Neural cell (in vitro differentiated cells): Measurements from ENCODE around the gene AEBP1. TPM values are rescaled to one million over a fixed set of nuclear protein-coding genes. Genes with fewer than 3 reads are reported as not detected.

Experiments
- H2AFZ ChIP-seq: fragments of 200-600, 300-800 bp; sonication (generic), shearing (Covaris generic); 2 replicates; pipeline ENCODE4 v1.6.0; 2014; ENCODE audit warnings: low read depth, mild to moderate bottlenecking, antibody characterized with exemption, low read length, moderate library complexity
- H3F3A ChIP-seq: fragments of 200-600 bp; shearing (Covaris generic); 2 replicates; pipeline ENCODE4 v1.6.1; 2016; ENCODE audit warnings: mild to moderate bottlenecking, moderate library complexity, mixed read lengths, antibody characterized with exemption, low read length; ENCODE audit not compliant: insufficient read depth, poor library complexity, severe bottlenecking
- H3K27ac ChIP-seq: fragments of 200-600, 300-800 bp; sonication (generic), shearing (Covaris generic); 2 replicates; pipeline ENCODE4 v1.5.1; 2014; ENCODE audit warnings: mild to moderate bottlenecking, low read length, moderate library complexity
- H3K27me3 ChIP-seq: fragments of 300-800, 200-600 bp; sonication (generic), shearing (Covaris generic); 2 replicates; pipeline ENCODE4 v1.6.0; 2014; ENCODE audit warnings: mild to moderate bottlenecking, low read depth, low read length, moderate library complexity; ENCODE audit not compliant: insufficient read depth
- H3K36me3 ChIP-seq: fragments of 300-800, 200-600 bp; sonication (generic), shearing (Covaris generic); 2 replicates; pipeline ENCODE4 v1.5.1; 2014; ENCODE audit warnings: mild to moderate bottlenecking, antibody characterized with exemption, low read length, moderate library complexity; ENCODE audit not compliant: insufficient read depth
- H3K4me2 ChIP-seq: fragments of 300-800, 200-600 bp; sonication (generic), shearing (Covaris generic); 2 replicates; pipeline ENCODE4 v1.6.0; 2014; ENCODE audit warnings: mild to moderate bottlenecking, low read length
- H3K4me3 ChIP-seq: fragments of 300-800, 200-600 bp; sonication (generic), shearing (Covaris generic); 2 replicates; pipeline ENCODE4 v1.5.1; 2014; ENCODE audit warnings: mild to moderate bottlenecking, low read length, moderate library complexity
- H3K79me2 ChIP-seq: fragments of 200-600 bp; shearing (Covaris generic); replicated peaks from 2 replicates; pipeline ENCODE4 v1.6.0; 2014; ENCODE audit warnings: mild to moderate bottlenecking, low read length, moderate library complexity; ENCODE audit not compliant: insufficient read depth
- H3K9ac ChIP-seq: fragments of 300-800, 200-600 bp; sonication (generic), shearing (Covaris generic); 2 replicates; pipeline ENCODE4 v1.6.1; 2016; ENCODE audit warnings: mild to moderate bottlenecking, low read length, mixed read lengths
- H3K9me2 ChIP-seq: fragments of 200-600 bp; shearing (Covaris generic); 2 replicates; pipeline ENCODE4 v1.6.1; 2016; ENCODE audit warnings: mild to moderate bottlenecking, low read length, mixed read lengths; ENCODE audit not compliant: insufficient read depth
- H3K9me3 ChIP-seq: fragments of 200-600, 300-800 bp; sonication (generic), shearing (Covaris generic); 2 replicates; pipeline ENCODE4 v1.6.1; 2016; ENCODE audit warnings: mild to moderate bottlenecking, mixed run types, low read length, moderate library complexity, mixed read lengths
- H4K20me1 ChIP-seq: fragments of 200-600 bp; shearing (Covaris generic); 2 replicates; pipeline ENCODE4 v1.6.1; 2016; ENCODE audit warnings: mild to moderate bottlenecking, mixed run types; ENCODE audit not compliant: insufficient read depth
- CTCF ChIP-seq: fragments of 450-650 bp; IDR thresholded peaks from 2 replicates; pipeline ENCODE4 v1.5.1; 2014; ENCODE audit warnings: antibody characterized with exemption, mild to moderate bottlenecking, moderate library complexity; ENCODE audit not compliant: poor library complexity, severe bottlenecking
- EP300 ChIP-seq: fragments of 450-650 bp; conservative IDR thresholded peaks from 2 replicates; pipeline ENCODE4 v1.6.1; 2014; ENCODE audit warnings: antibody characterized with exemption, mild to moderate bottlenecking, moderate library complexity; ENCODE audit not compliant: poor library complexity, severe bottlenecking
- EZH2 ChIP-seq: fragments of 200-600, 300-800 bp; shearing (Covaris generic), sonication (generic); IDR thresholded peaks from 2 replicates; pipeline ENCODE4 v1.6.1; 2014; ENCODE audit warnings: antibody characterized with exemption, low read length, borderline replicate concordance, mild to moderate bottlenecking; ENCODE audit not compliant: insufficient read depth, poor library complexity, severe bottlenecking
- MXI1 ChIP-seq: fragments of 450-650 bp; conservative IDR thresholded peaks from 2 replicates; pipeline ENCODE4 v1.6.1; 2014; ENCODE audit warnings: antibody characterized with exemption, mild to moderate bottlenecking; ENCODE audit not compliant: poor library complexity, severe bottlenecking
- POLR2AphosphoS5 ChIP-seq: IDR thresholded peaks from 2 replicates; pipeline ENCODE4 v1.6.1; 2012
- RAD21 ChIP-seq: fragments of 450-650 bp; conservative IDR thresholded peaks from 2 replicates; pipeline ENCODE4 v1.6.1; 2014; ENCODE audit warnings: antibody characterized with exemption, mild to moderate bottlenecking, moderate library complexity
- REST ChIP-seq: IDR thresholded peaks from 2 replicates; pipeline ENCODE4 v1.6.1; 2012; ENCODE audit warnings: borderline replicate concordance
- SMC3 ChIP-seq: fragments of 450-650 bp; conservative IDR thresholded peaks from 2 replicates; pipeline ENCODE4 v1.6.1; 2014; ENCODE audit warnings: antibody characterized with exemption, mild to moderate bottlenecking, moderate library complexity; ENCODE audit not compliant: poor library complexity
- TAF1 ChIP-seq: IDR thresholded peaks from 2 replicates; pipeline ENCODE4 v1.6.1; 2012; ENCODE audit warnings: low read depth
- polyA plus RNA-seq: library from polyadenylated mRNA; depleted of rRNA; stranded (reverse); fragments of >200 nt; gene quantifications from 2 replicates; pipeline ENCODE4 v1.2.3, GENCODE V29; 2014

Gene AEBP1
- polyA plus RNA-seq, 1 donor from 2014 or later: 0.30 TPM

DNA sequence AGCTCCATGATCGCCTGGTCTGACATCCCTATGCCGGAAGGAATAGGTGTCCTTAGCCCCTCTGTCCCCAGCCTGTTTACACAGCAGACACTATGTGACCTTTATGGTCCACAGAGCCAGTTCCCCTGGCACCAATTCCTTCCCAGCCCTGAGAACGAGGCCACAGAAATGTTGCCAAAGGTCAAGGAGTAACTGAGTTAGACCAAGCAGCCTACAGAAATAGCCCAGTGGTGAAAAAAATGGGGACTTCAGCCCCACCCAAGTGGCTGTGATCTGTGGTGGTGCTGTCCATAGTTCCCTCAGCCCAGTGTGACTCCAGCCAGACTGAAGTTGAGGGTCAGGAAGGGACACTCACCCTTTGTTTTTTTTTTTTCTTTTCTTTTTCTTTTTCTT is 41.2 kb upstream of the AEBP1 start:
- TF ChIP-seq POLR2AphosphoS5 (no peak), REST (no peak), SMC3 (no peak), EZH2 (no peak), EP300 (no peak), TAF1 (no peak), MXI1 (no peak), CTCF (no peak), RAD21 (no peak)
- H2AFZ ChIP-seq: no peak overlapping the region
- H3K27me3 ChIP-seq: no peaks in the 10 kb centered on the region
- H4K20me1 ChIP-seq: no peaks in the 10 kb centered on the region
- H3K9ac ChIP-seq: no peak overlapping the region
- H3K36me3 ChIP-seq: no peaks in the 10 kb centered on the region
- H3F3A ChIP-seq: no peaks in the 10 kb centered on the region
- H3K9me3 ChIP-seq: no peaks in the 10 kb centered on the region
- H3K4me2 ChIP-seq: no peak overlapping the region
- no peak overlapping the region for H3K4me3 ChIP-seq
- no peaks in the 10 kb centered on the region for H3K79me2 ChIP-seq
- no peaks in the 10 kb centered on the region for H3K9me2 ChIP-seq
- H3K27ac ChIP-seq: no peak overlapping the region

GRCh38 chr7:44063547-44063893 is 40.6 kb upstream of the AEBP1 start:
- no peak overlapping the region for H3K9ac ChIP-seq
- no peaks in the 10 kb centered on the region for H3K9me3 ChIP-seq
- H3K27ac ChIP-seq: no peak overlapping the region
- H2AFZ ChIP-seq: no peak overlapping the region
- H4K20me1 ChIP-seq: no peaks in the 10 kb centered on the region
- H3K4me2 ChIP-seq: no peak overlapping the region
- no peaks in the 10 kb centered on the region for H3K9me2 ChIP-seq
- TF ChIP-seq CTCF: no peak
- no peak for TF ChIP-seq RAD21
- TF ChIP-seq EP300: no peak
- no peak for TF ChIP-seq POLR2AphosphoS5
- no peak for TF ChIP-seq SMC3
- TF ChIP-seq TAF1: no peak
- TF ChIP-seq MXI1: no peak
- TF ChIP-seq REST: no peak
- no peak for TF ChIP-seq EZH2
- H3K27me3 ChIP-seq: no peaks in the 10 kb centered on the region
- no peaks in the 10 kb centered on the region for H3K36me3 ChIP-seq
- no peaks in the 10 kb centered on the region for H3F3A ChIP-seq
- no peaks in the 10 kb centered on the region for H3K79me2 ChIP-seq
- H3K4me3 ChIP-seq: no peak overlapping the region
